ENCODE data around the gene TMBIM6.

DNA sequence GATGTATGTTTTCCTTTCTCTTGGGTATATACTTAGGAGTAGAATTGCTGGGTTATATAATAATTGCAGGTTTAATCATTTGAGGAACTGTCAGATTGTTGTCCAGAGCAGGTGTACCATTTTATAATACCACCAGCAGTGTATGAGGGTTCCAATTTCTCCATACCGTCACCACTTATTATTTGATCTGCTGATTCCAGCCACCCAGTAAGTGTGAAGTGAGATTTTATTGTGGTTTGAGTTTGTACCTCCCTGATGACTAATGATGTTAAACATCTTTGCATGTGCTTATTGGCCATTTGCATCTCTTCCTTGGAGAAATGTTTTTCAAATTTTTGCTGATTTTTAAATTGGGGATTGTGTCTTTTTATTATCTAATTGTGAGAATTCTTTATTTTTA is 71.8 kb downstream of the TMBIM6 start:
- TF ChIP-seq CTCF (IDR thresholded peaks at IDR 0.05) (no peak), POLR2A (IDR thresholded peaks at IDR 0.05) (no peak), POLR2AphosphoS5 (IDR thresholded peaks at IDR 0.05) (no peak)
